GM19328 (cell line): Measurements from ENCODE around the gene GAB2.

ENCODE experiments used
- ATAC-seq: cut with Tn5 transposase; IDR thresholded peaks from one replicate; pipeline ENCODE4 v1.9.1; 2021; ENCODE audit warnings: mild to moderate bottlenecking, moderate library complexity; ENCODE audit not compliant: unreplicated experiment

Gene GAB2

GRCh38 chr11:78402847-78403246 lies 14.8 kb downstream of the GAB2 start:
- no peak for ATAC-seq

GRCh38 chr11:78400702-78401101 lies 16.9 kb downstream of the GAB2 start:
- ATAC-seq, result no peak

- no peak for ATAC-seq
These were observed 17.5 kb downstream of the GAB2 start for GRCh38 chr11:78400116-78400515.

- ATAC-seq, result no peak
These were observed 18.5 kb downstream of the GAB2 start for GRCh38 chr11:78399136-78399535.

- no peak for ATAC-seq
These were observed 18.9 kb downstream of the GAB2 start for GRCh38 chr11:78398715-78399114.

GRCh38 chr11:78397398-78397797 lies 20.2 kb downstream of the GAB2 start:
- ATAC-seq, result no peak

- no peak for ATAC-seq
These were observed 22.0 kb downstream of the GAB2 start for GRCh38 chr11:78395597-78395996.

- ATAC-seq, result no peak
These were observed 24.8 kb downstream of the GAB2 start for GRCh38 chr11:78392854-78393253.

- no peak for ATAC-seq
These were observed 26.2 kb downstream of the GAB2 start for GRCh38 chr11:78391424-78391823.

GRCh38 chr11:78390809-78391208 lies 26.8 kb downstream of the GAB2 start:
- ATAC-seq, result no peak

- ATAC-seq, result no peak
These were observed 31.2 kb downstream of the GAB2 start for GRCh38 chr11:78386215-78386941.

- no peak for ATAC-seq
These were observed 32.4 kb downstream of the GAB2 start for GRCh38 chr11:78385205-78385604.

GRCh38 chr11:78384231-78384630 lies 33.4 kb downstream of the GAB2 start:
- ATAC-seq, result no peak

GRCh38 chr11:78381865-78382264 lies 35.8 kb downstream of the GAB2 start:
- ATAC-seq, result no peak

GRCh38 chr11:78380615-78381051 lies 37.0 kb downstream of the GAB2 start:
- ATAC-seq, result no peak

GRCh38 chr11:78379039-78379670 lies 38.5 kb downstream of the GAB2 start:
- no peak for ATAC-seq

GRCh38 chr11:78377625-78378418 lies 39.8 kb downstream of the GAB2 start:
- no peak for ATAC-seq

GRCh38 chr11:78376858-78377257 lies 40.8 kb downstream of the GAB2 start:
- no peak for ATAC-seq

- no peak for ATAC-seq
These were observed 42.7 kb downstream of the GAB2 start for GRCh38 chr11:78374917-78375316.

- ATAC-seq, result no peak
These were observed 43.9 kb downstream of the GAB2 start for GRCh38 chr11:78373689-78374088.

- ATAC-seq, result no peak
These were observed 45.4 kb downstream of the GAB2 start for GRCh38 chr11:78372114-78372768.
